HepG2 (cell line): ENCODE measurements around the gene RPH3AL.

Source experiments
- EZH2 ChIP-seq: conservative IDR thresholded peaks from 2 replicates; pipeline ENCODE4 v1.6.1; 2012; ENCODE audit warnings: mild to moderate bottlenecking, low read depth, low read length, moderate library complexity
- GABPB1 ChIP-seq: IDR thresholded peaks from 2 replicates; pipeline ENCODE4 v1.6.1; 2016; ENCODE audit warnings: mild to moderate bottlenecking, missing genetic modification reagents, moderate library complexity, missing compliant biosample characterization
- GATAD2A ChIP-seq: IDR thresholded peaks from 2 replicates; pipeline ENCODE4 v1.6.1; 2016
- HDAC1 ChIP-seq: sonication (generic); formaldehyde crosslinking; IDR thresholded peaks from 2 replicates; pipeline ENCODE4 v1.5.1; 2020; ENCODE audit warnings: mild to moderate bottlenecking, missing genetic modification reagents
- KDM3A ChIP-seq: IDR thresholded peaks from 2 replicates; pipeline ENCODE4 v1.6.1; 2018; ENCODE audit warnings: low read depth, missing compliant biosample characterization
- MTA3 ChIP-seq: sonication (generic); formaldehyde crosslinking; IDR thresholded peaks from 2 replicates; pipeline ENCODE4 v1.4.0; 2020; ENCODE audit warnings: missing genetic modification reagents
- NFYB ChIP-seq: sonication (generic); formaldehyde crosslinking; IDR thresholded peaks from 2 replicates; pipeline ENCODE4 v1.4.0; 2020; ENCODE audit warnings: missing genetic modification reagents
- NR2F1 ChIP-seq, 2 experiments: fragments of 450-650 bp in 1 of 2; formaldehyde crosslinking in 1 of 2; IDR thresholded peaks; 2 replicates each; pipeline versions ENCODE4 v1.5.0 to v1.6.1; 2016 to 2020; ENCODE audit warnings: mild to moderate bottlenecking in 1 of 2, missing compliant biosample characterization in 1 of 2, missing genetic modification reagents in 1 of 2, moderate library complexity in 1 of 2
- RNF2 ChIP-seq: fragments of 450-650 bp; conservative IDR thresholded peaks from 2 replicates; pipeline ENCODE4 v1.6.1; 2016; ENCODE audit warnings: low read depth
- TF ChIP-seq, protein P1 (sequence below): sonication (generic); formaldehyde crosslinking; IDR thresholded peaks from 2 replicates; pipeline ENCODE4 v1.4.0; 2020; ENCODE audit warnings: missing genetic modification reagents, borderline replicate concordance
- TF ChIP-seq, protein P2 (sequence below), 2 experiments: sonication (generic) in 1 of 2; formaldehyde crosslinking in 1 of 2; IDR thresholded peaks; 2 replicates each; pipeline versions ENCODE4 v1.4.0 to v1.6.1; 2016 to 2020; ENCODE audit warnings: borderline replicate concordance in 1 of 2, low read depth in 1 of 2, mild to moderate bottlenecking in 1 of 2, missing genetic modification reagents in 1 of 2

DNA sequence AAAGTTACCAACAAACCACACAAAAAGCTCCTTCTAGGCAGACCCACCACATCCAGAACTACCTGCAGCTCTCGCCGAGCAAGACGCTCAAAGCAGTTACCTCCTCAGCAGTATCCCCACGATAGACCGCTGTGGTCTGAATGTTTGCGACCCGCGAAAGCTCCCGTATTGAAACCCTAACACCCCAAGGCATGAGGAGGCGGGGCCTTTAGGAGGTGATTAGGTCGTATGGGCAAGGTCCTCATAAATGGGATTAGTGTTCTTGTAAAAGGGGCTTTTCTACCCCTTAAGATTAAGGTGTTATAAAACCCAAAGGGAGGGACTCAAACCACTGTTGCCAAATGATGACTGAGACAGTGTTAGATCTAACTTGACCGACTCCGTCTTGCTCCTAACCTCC, 19.0 kb upstream of the RPH3AL start:
- TF ChIP-seq GATAD2A (CRISPR knock-in tag) = no peak
- TF ChIP-seq, protein P1, sequence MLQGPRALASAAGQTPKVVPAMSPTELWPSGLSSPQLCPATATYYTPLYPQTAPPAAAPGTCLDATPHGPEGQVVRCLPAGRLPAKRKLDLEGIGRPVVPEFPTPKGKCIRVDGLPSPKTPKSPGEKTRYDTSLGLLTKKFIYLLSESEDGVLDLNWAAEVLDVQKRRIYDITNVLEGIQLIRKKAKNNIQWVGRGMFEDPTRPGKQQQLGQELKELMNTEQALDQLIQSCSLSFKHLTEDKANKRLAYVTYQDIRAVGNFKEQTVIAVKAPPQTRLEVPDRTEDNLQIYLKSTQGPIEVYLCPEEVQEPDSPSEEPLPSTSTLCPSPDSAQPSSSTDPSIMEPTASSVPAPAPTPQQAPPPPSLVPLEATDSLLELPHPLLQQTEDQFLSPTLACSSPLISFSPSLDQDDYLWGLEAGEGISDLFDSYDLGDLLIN (CRISPR knock-in tag) = no peak
- no peak for TF ChIP-seq KDM3A
- no peak for TF ChIP-seq EZH2
- no peak for TF ChIP-seq NR2F1 (CRISPR knock-in tag; IDR thresholded peaks at IDR 0.05)
- TF ChIP-seq MTA3 (CRISPR knock-in tag) = no peak
- no peak for TF ChIP-seq RNF2
- TF ChIP-seq NFYB (CRISPR knock-in tag) = no peak
- TF ChIP-seq, protein P2, sequence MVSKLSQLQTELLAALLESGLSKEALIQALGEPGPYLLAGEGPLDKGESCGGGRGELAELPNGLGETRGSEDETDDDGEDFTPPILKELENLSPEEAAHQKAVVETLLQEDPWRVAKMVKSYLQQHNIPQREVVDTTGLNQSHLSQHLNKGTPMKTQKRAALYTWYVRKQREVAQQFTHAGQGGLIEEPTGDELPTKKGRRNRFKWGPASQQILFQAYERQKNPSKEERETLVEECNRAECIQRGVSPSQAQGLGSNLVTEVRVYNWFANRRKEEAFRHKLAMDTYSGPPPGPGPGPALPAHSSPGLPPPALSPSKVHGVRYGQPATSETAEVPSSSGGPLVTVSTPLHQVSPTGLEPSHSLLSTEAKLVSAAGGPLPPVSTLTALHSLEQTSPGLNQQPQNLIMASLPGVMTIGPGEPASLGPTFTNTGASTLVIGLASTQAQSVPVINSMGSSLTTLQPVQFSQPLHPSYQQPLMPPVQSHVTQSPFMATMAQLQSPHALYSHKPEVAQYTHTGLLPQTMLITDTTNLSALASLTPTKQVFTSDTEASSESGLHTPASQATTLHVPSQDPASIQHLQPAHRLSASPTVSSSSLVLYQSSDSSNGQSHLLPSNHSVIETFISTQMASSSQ (IDR thresholded peaks at IDR 0.05; ENCODE audit: low read depth) = no peak
- TF ChIP-seq, protein P2 (CRISPR knock-in tag; IDR thresholded peaks at IDR 0.05; ENCODE audit: borderline replicate concordance) = no peak
- TF ChIP-seq GABPB1 (CRISPR knock-in tag) = no peak
- no peak for TF ChIP-seq HDAC1
